Fibroblast of lung (primary cell): ENCODE results near the gene SLC35B4. TPM values are rescaled to one million over a fixed set of nuclear protein-coding genes. Genes with fewer than 3 reads are reported as not detected.

Experiments
- DNase-seq, 2 donors: peaks; one replicate each; pipeline versions ENCODE4 v3.0.0 to v3.0.0-alpha.2; 2010; ENCODE audit warnings: low read depth in 2 of 2
- H2AFZ ChIP-seq: 2 replicates; pipeline ENCODE4 v1.5.1; 2012; ENCODE audit warnings: low read length, control low read depth, inconsistent platforms
- H3K27ac ChIP-seq: 2 replicates; pipeline ENCODE4 v1.5.1; 2011; ENCODE audit warnings: low read length, control low read depth; ENCODE audit not compliant: insufficient read depth
- H3K27me3 ChIP-seq: 2 replicates; pipeline ENCODE4 v1.5.1; 2011; ENCODE audit warnings: mild to moderate bottlenecking, low read length; ENCODE audit not compliant: control insufficient read depth, insufficient read depth
- H3K36me3 ChIP-seq: 2 replicates; pipeline ENCODE4 v1.5.1; 2011; ENCODE audit warnings: low read length; ENCODE audit not compliant: control insufficient read depth, insufficient read depth
- H3K4me1 ChIP-seq: 2 replicates; pipeline ENCODE4 v1.5.1; 2011; ENCODE audit warnings: low read length; ENCODE audit not compliant: control insufficient read depth, insufficient read depth; ENCODE audit errors: extremely low read depth
- H3K4me2 ChIP-seq: 2 replicates; pipeline ENCODE4 v1.5.1; 2011; ENCODE audit warnings: low read length, control low read depth; ENCODE audit not compliant: insufficient read depth; ENCODE audit errors: extremely low read depth
- H3K4me3 ChIP-seq, 4 experiments: fragments of 200-600 bp in 1 of 4; sonication (generic) in 1 of 4; replicated peaks in 1 of 4; 2 replicates each; pipeline ENCODE4 v1.5.1; 2011 to 2016; ENCODE audit warnings: low read length in 4 of 4, low read depth in 3 of 4, mild to moderate bottlenecking in 3 of 4, control low read depth in 2 of 4, inconsistent platforms in 1 of 4, mixed read lengths in 1 of 4; ENCODE audit not compliant: insufficient read depth in 1 of 4; ENCODE audit errors: control extremely low read depth in 1 of 4
- H3K79me2 ChIP-seq: 2 replicates; pipeline ENCODE4 v1.5.1; 2012; ENCODE audit warnings: mild to moderate bottlenecking, low read length, inconsistent platforms; ENCODE audit not compliant: control insufficient read depth, insufficient read depth
- H3K9ac ChIP-seq: 2 replicates; pipeline ENCODE4 v1.5.1; 2011; ENCODE audit warnings: mild to moderate bottlenecking, low read length, control low read depth; ENCODE audit not compliant: insufficient read depth
- H3K9me3 ChIP-seq: 2 replicates; pipeline ENCODE4 v1.5.1; 2012; ENCODE audit warnings: low read depth, low read length; ENCODE audit not compliant: control insufficient read depth, insufficient read depth
- H4K20me1 ChIP-seq: 2 replicates; pipeline ENCODE4 v1.5.1; 2011; ENCODE audit warnings: low read length; ENCODE audit not compliant: control insufficient read depth, insufficient read depth; ENCODE audit errors: extremely low read depth
- EZH2 ChIP-seq: IDR thresholded peaks from 2 replicates; pipeline ENCODE4 v1.5.1; 2012; ENCODE audit warnings: low read length, control low read depth, mild to moderate bottlenecking; ENCODE audit errors: missing control alignments
- polyA plus RNA-seq, 2 donors: library from polyadenylated mRNA; depleted of rRNA in 1 of 2; stranded (reverse) in 1 of 2; unstranded in 1 of 2; fragments of >200 nt; gene quantifications; 2 replicates each; pipeline ENCODE4 v1.2.1, GENCODE V29; 2011 to 2012; ENCODE audit warnings: missing spikeins in 1 of 2
- total RNA-seq: library from RNA; depleted of rRNA; stranded (reverse); fragments of >200 nt; gene quantifications from 2 replicates; pipeline ENCODE4 v1.2.1, GENCODE V29; 2014
- TF ChIP-seq, protein P1 (sequence below), 2 donors: IDR thresholded peaks in 1 of 2; conservative IDR thresholded peaks in 1 of 2; 1 replicate in 1 of 2; 2 replicates in 1 of 2; pipeline ENCODE4 v1.5.1; 2011 to 2012; ENCODE audit warnings: low read length in 2 of 2, control low read depth in 1 of 2, inconsistent platforms in 1 of 2, low read depth in 1 of 2, mild to moderate bottlenecking in 1 of 2

The SLC35B4 gene
- total and polyA plus RNA-seq, 2 donors (not counting 1 experiment from before 2014, with no cell fraction given), result 13.7 to 20.1 TPM

DNA sequence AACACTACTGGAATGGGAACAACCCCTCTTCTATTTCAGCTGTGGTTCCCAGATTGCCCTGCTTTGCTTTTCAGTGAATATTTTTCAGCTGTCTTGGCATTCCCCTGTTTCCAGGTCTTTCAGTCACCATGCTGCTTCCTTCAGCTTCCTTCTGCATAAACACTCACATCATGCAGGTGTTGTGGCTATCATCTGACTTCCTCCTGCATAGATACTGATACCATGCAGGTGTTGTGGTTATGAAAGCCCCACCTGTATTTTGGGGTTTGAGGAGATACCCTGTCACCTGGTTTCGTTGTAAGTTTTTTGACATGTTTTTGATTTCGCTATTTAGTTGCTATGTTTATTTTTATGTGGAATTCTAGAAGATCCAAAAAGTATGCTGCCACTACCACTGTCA is 71.5 kb downstream of the SLC35B4 start:
- no peak overlapping the region for H3K4me3 ChIP-seq
- no peak overlapping the region for H3K4me2 ChIP-seq
- no peak overlapping the region for H3K9ac ChIP-seq
- no peaks in the 10 kb centered on the region for H3K79me2 ChIP-seq
- no peak overlapping the region for H2AFZ ChIP-seq
- no peak for DNase-seq
- H3K4me1 ChIP-seq, result no peaks in the 10 kb centered on the region
- H3K9me3 ChIP-seq, result no peaks in the 10 kb centered on the region
- H3K27me3 ChIP-seq, result no peaks in the 10 kb centered on the region
- H3K36me3 ChIP-seq, result no peaks in the 10 kb centered on the region
- no peak for TF ChIP-seq EZH2
- TF ChIP-seq, protein P1, sequence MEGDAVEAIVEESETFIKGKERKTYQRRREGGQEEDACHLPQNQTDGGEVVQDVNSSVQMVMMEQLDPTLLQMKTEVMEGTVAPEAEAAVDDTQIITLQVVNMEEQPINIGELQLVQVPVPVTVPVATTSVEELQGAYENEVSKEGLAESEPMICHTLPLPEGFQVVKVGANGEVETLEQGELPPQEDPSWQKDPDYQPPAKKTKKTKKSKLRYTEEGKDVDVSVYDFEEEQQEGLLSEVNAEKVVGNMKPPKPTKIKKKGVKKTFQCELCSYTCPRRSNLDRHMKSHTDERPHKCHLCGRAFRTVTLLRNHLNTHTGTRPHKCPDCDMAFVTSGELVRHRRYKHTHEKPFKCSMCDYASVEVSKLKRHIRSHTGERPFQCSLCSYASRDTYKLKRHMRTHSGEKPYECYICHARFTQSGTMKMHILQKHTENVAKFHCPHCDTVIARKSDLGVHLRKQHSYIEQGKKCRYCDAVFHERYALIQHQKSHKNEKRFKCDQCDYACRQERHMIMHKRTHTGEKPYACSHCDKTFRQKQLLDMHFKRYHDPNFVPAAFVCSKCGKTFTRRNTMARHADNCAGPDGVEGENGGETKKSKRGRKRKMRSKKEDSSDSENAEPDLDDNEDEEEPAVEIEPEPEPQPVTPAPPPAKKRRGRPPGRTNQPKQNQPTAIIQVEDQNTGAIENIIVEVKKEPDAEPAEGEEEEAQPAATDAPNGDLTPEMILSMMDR (conservative IDR thresholded peaks at IDR 0.05 in 1 of 2, IDR thresholded peaks at IDR 0.05 in 1 of 2; ENCODE audit: low read depth in 1 of 2, low read length in 2 of 2), result no peak
- H3K27ac ChIP-seq, result no peak overlapping the region
- no peaks in the 10 kb centered on the region for H4K20me1 ChIP-seq

Other genes with a start within 250 kb of the SLC35B4 start
- gene LRGUK, start 189.6 kb downstream of the SLC35B4 start, total RNA-seq, result under 0.01 and 0.17 TPM in 2 replicates
- gene LRGUK, start 189.6 kb downstream of the SLC35B4 start, polyA plus RNA-seq, result 0.08 TPM in 1 of 2 replicates, not detected in the other
- 89.6 and 213 TPM in 2 replicates for gene AKR1B1, start 142.2 kb upstream of the SLC35B4 start, total RNA-seq
- 170 and 238 TPM in 2 replicates for gene AKR1B1, start 142.2 kb upstream of the SLC35B4 start, polyA plus RNA-seq
- gene AKR1B10, start 210.6 kb upstream of the SLC35B4 start, total RNA-seq, result 0.51 and 0.83 TPM in 2 replicates
- 0.87 TPM in 2 replicates for gene AKR1B10, start 210.6 kb upstream of the SLC35B4 start, polyA plus RNA-seq
- gene AKR1B15, start 232.2 kb upstream of the SLC35B4 start, total RNA-seq, result not detected in 2 replicates
- not detected in 2 replicates for gene AKR1B15, start 232.2 kb upstream of the SLC35B4 start, polyA plus RNA-seq